ENCODE results near the gene CACNA1E.

DNA sequence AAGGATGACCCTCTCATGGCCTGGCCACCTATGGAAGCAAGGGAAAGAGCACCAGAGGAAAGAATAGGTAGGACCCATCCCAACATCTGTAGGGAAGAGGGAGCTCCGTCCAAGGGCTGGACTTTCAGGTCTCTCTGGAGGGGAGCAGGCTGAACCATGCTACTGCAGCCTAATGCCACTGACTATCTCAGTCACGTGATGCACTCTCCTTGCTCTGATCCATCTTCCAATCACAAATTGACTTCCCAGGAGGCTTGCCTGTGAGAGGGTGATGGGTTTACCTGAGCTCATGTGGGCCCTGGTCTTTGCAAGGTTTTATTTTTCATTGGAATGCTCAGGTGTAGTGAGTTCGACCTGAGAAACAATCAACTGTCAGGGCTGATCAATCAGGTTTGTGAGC lies 128.8 kb downstream of the CACNA1E start:
- TF ChIP-seq CTCF (IDR thresholded peaks at IDR 0.05) (no peak), POLR2A (IDR thresholded peaks at IDR 0.05) (no peak)

Data from Peyer's patch (tissue), 4 donors.